Left ventricle myocardium inferior (tissue), 1 donor: Measurements from ENCODE around the gene CRYL1. TPM values are rescaled to one million over a fixed set of nuclear protein-coding genes. Genes with fewer than 3 reads are reported as not detected.

Source experiments
- DNase-seq: peaks from one replicate; pipeline ENCODE4 v3.0.0-alpha.2; 2020
- H3K27ac ChIP-seq: fragments of 200-600 bp; replicated peaks from 2 replicates; pipeline ENCODE4 v1.8.0; 2021
- H3K27me3 ChIP-seq: fragments of 200-600 bp; 2 replicates; pipeline ENCODE4 v1.8.0; 2021; ENCODE audit warnings: low read depth
- H3K36me3 ChIP-seq: fragments of 200-600 bp; 2 replicates; pipeline ENCODE4 v1.8.0; 2021
- H3K4me1 ChIP-seq: fragments of 200-600 bp; 2 replicates; pipeline ENCODE4 v1.8.0; 2021
- H3K4me3 ChIP-seq: fragments of 200-600 bp; 2 replicates; pipeline ENCODE4 v1.8.0; 2021; ENCODE audit warnings: mild to moderate bottlenecking, moderate library complexity
- H3K9me3 ChIP-seq: fragments of 200-600 bp; replicated peaks from 2 replicates; pipeline ENCODE4 v1.8.0; 2021
- CTCF ChIP-seq: fragments of 200-600 bp; IDR thresholded peaks from 2 replicates; pipeline ENCODE4 v1.8.0; 2021; ENCODE audit warnings: antibody characterized with exemption, mild to moderate bottlenecking, borderline replicate concordance
- intact Hi-C: fragments of 100-400 bp; cut with micrococcal nuclease; formaldehyde crosslinking; loops from one replicate; pipeline ENCODE4 v1.11.0; 2022
- total RNA-seq: library from RNA; stranded (reverse); fragmentation: NEBNext Ultra II Directional; extraction: Animal tissue kit (Norgen Biotek cat#: 25700); gene quantifications from one replicate; pipeline ENCODE4 v1.2.1, GENCODE V29; 2021
- donor health status: DM: no; HTN: yes; CAD: no; lungs with severe emphysema.

CRYL1 gene
- total RNA-seq, 1 donor from 2014 or later, result 20.5 TPM

- intact Hi-C loops, result no loop called here
- no peak for TF ChIP-seq CTCF
- peak; percentile 23 for DNase-seq
- Histone ChIP-seq H3K36me3 (no peaks in the 10 kb centered on the region), H3K4me1 (peaks cover 62% of the 10 kb centered on the region), H3K4me3 (no peak overlapping the region), H3K9me3 (peaks cover 4% of the 10 kb centered on the region), H3K27ac (peak overlapping the region; percentile 83), H3K27me3 (no peaks in the 10 kb centered on the region)
Measured at GRCh38 chr13:20461860-20462532, 63.7 kb downstream of the CRYL1 start.

GRCh38 chr13:20461481-20461859 is 64.2 kb downstream of the CRYL1 start:
- peaks cover 66% of the 10 kb centered on the region for H3K4me1 ChIP-seq
- intact Hi-C loops, result no loop called here
- no peak overlapping the region for H3K4me3 ChIP-seq
- peaks cover 4% of the 10 kb centered on the region for H3K9me3 ChIP-seq
- no peak for DNase-seq
- TF ChIP-seq CTCF, result no peak
- no peaks in the 10 kb centered on the region for H3K36me3 ChIP-seq
- H3K27ac ChIP-seq, result peak overlapping the region; percentile 83
- no peaks in the 10 kb centered on the region for H3K27me3 ChIP-seq

- Histone ChIP-seq H3K27me3 (no peaks in the 10 kb centered on the region), H3K4me1 (peaks cover 60% of the 10 kb centered on the region), H3K9me3 (peaks cover 6% of the 10 kb centered on the region), H3K27ac (peak overlapping the region; percentile 83), H3K4me3 (no peak overlapping the region), H3K36me3 (no peaks in the 10 kb centered on the region)
- no peak for DNase-seq
- no peak for TF ChIP-seq CTCF
- intact Hi-C loops, result no loop called here
Measured at GRCh38 chr13:20460761-20461160, 64.9 kb downstream of the CRYL1 start.

- Histone ChIP-seq H3K36me3 (no peaks in the 10 kb centered on the region), H3K27ac (peak overlapping the region; percentile 42), H3K27me3 (no peaks in the 10 kb centered on the region), H3K4me1 (peaks cover 31% of the 10 kb centered on the region), H3K9me3 (peaks cover 23% of the 10 kb centered on the region), H3K4me3 (no peak overlapping the region)
- intact Hi-C loops, result no loop called here
- no peak for TF ChIP-seq CTCF
- no peak for DNase-seq
Measured at GRCh38 chr13:20457670-20458069, 68.0 kb downstream of the CRYL1 start.

GRCh38 chr13:20456737-20457136 is 68.9 kb downstream of the CRYL1 start:
- Histone ChIP-seq H3K27ac (peak overlapping the region; percentile 42), H3K4me3 (no peak overlapping the region), H3K27me3 (no peaks in the 10 kb centered on the region), H3K36me3 (no peaks in the 10 kb centered on the region), H3K4me1 (peaks cover 26% of the 10 kb centered on the region), H3K9me3 (peaks cover 26% of the 10 kb centered on the region)
- intact Hi-C loops, result no loop called here
- no peak for TF ChIP-seq CTCF
- no peak for DNase-seq
